HG02588 (cell line): ENCODE data around the gene ZNF609.
"Not testable (repeated sequence)": the region's sequence is repeated elsewhere in the genome, so short reads cannot be mapped to it uniquely, and the experiment has no call there.

Experiments used
- ATAC-seq: cut with Tn5 transposase; IDR thresholded peaks from one replicate; pipeline ENCODE4 v1.9.1; 2021; ENCODE audit warnings: mild to moderate bottlenecking, moderate library complexity; ENCODE audit not compliant: unreplicated experiment

ZNF609 gene

DNA sequence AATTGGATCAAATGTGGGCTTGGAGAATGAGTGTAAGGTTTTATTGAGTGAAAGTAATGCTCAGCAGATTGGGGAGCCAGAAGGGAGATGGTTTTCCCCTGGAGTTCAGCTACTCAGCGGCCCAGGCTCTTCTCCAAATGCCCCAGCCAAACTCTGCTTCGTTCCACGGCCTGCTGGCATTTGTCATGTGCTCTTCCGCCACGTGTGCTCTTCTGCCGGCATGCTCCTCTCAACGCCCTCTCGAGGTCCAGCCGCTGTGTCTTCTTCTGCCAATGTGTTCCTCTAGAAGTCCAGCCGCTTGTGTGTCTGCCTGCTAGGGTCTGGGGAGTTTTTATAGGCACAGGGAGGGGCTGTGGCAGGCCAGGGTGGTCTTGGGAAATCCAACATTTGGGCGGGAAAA, 158.2 kb downstream of the ZNF609 start:
- no peak for ATAC-seq

DNA sequence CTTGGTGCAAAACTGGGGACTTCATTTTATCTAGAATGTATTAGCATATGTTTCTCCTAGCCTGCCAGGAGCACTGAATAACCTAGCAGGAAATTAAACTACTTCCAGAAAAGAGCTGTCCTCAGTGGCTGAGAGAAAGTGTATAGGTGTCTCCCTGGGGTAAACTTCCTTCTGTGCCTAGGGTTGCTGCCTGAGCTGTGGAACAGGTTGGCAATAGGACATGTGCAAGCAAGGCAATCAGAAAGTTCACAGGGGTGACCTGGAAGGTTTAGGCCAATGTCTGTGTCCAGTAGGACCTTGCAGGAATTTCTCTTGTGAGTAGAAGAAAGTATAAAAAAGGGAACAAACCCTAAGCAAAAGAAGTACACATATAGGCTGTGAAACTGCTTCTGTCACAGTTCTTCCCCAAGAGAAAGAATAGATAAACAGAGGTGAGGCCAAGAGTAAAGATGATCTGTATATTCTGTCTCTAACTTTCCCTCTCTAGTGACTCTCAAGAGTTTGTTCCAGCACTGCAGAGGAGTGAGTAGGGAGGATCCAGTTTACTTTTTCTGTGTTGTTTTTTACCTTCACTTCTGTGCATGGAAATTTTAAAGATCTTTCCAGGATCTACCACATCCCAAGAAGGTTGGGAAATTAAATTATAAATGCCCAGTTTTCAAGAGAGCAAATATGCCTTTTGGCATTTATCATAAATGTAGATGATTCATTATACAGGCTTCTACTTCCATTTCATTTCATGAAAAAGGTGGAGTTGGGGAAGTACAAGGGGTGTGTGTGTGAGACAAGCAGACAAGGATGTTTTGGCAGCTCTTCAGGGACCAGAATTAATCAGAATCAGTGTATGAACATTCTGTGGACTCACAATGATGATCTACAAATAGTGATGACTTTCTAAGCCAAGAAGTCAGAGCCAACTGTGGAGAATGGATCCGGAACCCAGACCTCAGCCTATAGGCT, 159.8 kb downstream of the ZNF609 start:
- no peak for ATAC-seq

DNA sequence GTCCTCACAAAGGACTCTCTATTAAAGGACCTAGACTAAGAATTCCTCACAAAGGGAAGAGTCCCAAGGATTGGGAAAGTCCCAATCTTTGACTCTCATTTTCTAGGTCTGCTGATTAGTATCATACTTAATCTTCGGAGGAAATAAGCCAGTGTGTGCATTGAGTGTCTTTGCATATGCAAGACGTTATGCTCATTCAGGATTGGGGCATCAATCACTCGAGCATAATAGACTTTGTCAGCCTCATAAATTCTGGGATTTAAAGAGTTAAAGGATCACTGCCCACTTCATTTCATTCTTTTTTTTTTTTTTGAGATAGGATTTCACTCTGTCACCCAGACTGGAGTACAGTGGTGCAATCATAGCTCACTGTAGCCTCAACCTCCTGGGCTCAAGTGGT, 160.7 kb downstream of the ZNF609 start:
- ATAC-seq = no peak

DNA sequence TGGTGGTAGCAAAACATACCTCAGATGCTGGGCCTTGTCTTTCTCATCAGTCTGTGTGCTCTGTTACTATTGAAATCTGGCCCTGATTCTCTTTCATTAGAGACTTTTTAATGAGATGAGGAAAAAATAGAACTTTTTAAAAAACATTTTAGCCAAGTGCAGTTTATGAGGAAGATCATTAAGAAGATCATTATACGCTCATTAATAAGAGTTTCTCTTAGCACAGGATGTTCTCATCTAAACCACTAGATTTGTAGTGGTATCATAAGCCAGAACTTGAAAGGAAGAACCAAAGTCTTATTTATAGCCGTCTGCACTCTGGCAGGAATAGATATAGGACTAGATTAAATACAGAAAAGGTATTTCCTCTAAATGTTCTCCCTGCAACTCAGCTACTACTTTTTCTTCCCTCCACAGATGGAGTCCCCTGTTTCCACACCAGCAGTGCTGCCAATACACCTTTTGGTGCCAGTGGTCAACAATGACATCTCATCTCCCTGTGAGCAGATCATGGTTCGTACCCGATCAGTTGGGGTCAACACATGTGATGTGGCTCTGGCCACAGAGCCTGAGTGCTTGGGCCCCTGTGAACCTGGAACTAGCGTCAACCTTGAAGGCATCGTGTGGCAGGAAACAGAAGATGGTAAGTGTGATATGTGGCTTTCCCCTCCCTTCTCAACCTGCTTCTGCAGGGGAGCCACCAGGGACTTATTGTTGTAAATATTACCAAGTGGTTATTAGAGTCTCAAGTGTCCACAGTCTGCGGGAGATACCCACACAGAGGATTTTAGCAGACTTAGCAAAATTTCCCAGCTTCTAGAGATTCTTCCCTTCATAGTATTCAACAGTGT, 162.3 kb downstream of the ZNF609 start:
- peak; percentile 65 for ATAC-seq

DNA sequence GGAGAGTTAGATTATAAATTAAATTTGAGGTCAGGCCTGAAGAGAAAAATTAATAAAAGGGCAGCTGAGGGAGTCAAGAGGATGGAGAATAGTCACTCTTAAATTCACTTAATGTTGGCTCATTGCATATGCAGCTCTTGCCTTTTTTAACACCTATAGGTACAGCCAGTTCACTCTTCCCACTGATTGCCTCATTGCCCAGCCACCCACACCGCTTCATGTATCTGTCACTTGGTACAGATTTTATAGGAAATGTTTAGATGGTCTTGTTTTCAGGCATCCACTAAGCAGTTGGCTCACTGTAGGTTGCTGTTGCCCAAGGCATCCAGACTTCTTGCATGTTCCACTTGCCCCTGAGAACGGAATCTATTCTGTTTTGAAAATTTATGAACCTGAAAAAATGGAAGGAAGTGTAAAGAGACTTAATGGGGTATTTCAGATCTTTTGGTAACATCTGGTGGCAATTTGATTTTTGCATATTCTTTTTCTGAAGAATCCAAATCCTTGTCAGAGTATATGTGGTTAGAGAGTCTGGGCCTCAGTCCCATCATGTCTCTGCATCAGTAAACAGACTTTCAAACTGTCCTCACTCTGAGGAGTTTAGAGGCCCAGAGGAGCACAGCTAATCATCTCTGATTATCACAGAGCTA, 163.1 kb downstream of the ZNF609 start:
- peak; percentile 26 for ATAC-seq

DNA sequence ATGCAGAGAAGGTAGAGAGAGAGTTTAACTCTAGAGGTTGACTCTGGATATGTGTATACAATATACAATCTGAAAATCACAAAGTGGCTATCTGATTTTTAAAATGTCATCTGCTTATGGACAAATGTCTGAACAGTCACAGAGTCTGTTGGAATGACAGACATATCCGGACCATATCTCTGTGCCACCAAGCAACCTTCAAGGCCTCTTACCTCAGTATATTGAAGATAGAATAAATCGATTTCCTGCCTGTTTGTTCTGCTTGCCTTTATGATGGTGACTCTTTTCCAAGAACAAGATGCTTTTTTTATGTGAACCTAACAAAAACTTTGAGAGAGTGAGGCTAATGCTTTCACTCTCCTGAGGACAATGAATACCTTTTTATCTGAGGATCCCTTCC, 163.9 kb downstream of the ZNF609 start:
- ATAC-seq = no peak

DNA sequence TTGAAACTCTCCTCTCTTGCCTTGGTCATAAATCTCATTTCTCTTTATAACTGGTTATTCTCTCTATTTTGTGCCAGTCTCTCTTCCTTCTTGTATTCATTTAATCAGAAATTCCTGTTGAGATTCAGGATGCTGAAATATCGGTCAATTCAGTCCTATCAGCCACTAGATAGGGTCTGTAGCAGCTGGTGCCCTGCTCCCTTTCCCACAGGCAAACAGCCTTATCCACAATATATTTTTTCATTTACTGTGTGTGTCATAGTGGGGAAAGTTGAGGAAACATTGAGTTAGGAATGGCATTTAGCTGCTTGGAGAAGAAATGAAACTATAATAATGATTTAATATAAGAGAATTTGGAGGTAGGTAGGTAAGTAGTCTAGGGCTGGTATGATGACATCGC, 168.7 kb downstream of the ZNF609 start:
- no peak for ATAC-seq

DNA sequence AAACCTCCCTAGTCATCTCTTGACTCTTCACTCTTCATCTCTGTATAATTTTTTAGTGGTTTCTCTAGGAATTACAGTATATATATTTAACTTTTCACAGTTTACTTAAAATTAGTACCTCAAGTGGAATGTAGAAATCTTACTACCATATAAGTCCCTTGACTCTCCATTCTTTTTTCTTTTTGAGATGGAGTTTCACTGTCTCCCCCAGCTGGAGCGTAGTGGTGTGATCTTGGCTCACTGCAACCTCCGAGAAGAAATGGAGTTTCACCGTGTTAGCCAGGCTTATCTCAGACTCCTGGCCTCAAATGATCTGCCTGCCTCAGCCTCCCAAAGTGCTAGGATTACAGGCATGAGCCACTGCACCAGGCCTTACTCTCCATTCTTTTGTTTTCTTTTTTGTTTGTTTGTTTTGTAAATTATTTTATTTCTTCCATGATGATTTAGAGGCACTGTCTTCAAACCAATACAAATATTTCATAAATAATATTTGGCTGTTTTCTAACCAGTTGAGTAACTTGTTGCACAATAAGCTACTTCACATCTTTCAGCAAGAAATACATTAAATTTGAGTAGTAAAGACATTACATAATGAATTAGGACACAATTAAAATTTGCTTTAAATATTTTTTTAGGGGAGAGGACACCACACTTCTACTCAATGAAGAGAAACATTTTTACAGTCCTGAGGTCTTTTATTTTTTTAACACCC, 170.2 kb downstream of the ZNF609 start:
- no peak for ATAC-seq

DNA sequence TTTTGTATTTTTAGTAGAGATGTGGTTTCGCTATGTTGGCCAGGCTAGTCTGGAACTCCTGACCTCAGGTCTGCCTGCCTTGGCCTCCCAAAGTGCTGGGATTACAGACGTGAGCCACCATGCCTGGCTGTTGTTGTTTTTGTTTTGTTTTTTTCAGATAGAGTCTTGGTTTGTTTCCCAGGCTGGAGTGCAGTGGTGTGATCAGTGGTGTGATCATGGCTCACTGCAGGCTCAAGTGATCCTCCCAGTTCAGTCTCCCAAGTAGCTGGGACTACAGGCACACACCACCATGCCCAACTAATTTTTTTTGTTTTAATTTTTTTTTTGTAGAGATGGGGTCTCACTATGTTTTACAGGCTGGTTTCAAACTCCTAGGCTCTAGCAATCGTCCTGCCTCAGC, 172.3 kb downstream of the ZNF609 start:
- ATAC-seq = not testable (repeated sequence)

DNA sequence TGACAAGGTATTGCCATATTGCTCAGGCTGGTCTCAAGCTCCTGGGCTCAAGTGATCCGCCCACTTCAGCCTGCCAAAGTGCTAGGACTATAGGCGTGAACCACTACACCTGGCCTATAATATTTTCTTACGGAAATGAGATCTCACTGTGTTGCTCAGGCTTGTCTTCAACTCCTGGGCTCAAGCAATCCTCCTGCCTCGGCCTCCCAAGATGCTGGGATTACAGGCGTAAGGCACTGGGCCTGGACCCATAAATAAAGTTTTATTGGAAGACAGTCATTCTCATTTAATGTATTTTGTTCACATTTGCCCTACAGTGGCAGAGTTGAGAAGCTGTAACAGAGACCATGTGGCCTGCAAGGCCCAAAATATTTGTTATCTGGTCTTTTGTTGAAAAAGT, 173.0 kb downstream of the ZNF609 start:
- no peak for ATAC-seq

DNA sequence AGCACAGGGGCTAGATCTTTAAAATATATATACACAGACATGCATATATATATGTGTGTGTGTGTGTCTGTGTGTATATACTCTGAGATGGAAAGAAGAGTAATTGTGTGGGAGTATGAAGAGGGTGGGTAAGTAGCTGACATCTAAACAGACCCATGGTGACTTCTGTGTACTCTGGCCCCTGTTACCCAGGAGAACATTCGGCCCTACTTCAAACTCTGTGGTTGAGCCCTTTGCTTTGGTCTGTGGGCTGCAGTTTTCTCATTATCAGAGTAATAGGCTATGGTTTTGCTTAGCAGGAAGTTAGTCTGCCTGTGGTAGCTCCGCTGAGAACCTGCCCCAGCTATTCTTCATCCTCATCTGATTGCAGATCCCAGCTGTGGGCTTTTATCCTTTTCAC, 173.6 kb downstream of the ZNF609 start:
- peak; percentile 67 for ATAC-seq

DNA sequence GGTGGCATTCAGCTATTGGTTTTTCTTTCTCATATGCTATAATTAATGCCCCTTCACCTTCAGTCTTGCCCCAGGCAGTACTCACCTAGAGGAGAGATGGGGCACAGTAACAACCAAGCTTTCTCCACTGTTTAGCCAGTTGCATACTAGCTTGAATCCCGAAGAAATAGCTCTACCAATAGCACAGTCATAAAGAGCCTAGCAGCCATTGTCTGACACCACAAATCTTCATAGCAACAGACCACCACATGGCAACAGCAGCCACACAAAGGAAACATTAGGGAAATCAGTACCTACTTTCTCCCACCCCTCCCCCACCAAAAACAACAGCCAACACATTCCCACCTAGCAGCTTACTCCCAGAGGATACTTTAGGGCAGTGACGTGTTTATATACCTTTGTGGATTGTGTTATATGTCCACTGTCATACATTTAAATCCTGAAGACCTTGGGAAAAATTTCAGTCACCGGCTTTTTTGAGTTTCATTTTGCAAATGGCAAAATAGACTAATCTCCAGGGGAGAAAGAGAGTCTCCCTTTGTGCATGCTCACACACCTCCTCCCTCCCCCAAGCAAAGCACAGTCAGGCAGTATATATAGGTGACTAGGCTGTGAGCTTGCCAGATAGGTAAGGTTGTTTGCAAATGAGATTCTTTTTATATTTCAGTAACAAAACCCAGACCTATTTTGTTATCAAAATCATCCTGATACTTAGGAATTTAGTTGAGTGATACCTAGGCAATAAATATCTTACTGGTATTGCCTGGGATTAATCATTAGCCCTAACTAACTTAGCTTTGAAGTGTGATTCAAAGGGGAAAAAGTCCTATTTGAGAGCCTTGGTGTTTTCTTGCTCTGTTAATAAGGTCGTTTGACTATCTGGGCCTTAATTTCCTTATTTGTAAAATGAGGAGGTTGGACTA, 174.5 kb downstream of the ZNF609 start:
- ATAC-seq = peak; percentile 48

DNA sequence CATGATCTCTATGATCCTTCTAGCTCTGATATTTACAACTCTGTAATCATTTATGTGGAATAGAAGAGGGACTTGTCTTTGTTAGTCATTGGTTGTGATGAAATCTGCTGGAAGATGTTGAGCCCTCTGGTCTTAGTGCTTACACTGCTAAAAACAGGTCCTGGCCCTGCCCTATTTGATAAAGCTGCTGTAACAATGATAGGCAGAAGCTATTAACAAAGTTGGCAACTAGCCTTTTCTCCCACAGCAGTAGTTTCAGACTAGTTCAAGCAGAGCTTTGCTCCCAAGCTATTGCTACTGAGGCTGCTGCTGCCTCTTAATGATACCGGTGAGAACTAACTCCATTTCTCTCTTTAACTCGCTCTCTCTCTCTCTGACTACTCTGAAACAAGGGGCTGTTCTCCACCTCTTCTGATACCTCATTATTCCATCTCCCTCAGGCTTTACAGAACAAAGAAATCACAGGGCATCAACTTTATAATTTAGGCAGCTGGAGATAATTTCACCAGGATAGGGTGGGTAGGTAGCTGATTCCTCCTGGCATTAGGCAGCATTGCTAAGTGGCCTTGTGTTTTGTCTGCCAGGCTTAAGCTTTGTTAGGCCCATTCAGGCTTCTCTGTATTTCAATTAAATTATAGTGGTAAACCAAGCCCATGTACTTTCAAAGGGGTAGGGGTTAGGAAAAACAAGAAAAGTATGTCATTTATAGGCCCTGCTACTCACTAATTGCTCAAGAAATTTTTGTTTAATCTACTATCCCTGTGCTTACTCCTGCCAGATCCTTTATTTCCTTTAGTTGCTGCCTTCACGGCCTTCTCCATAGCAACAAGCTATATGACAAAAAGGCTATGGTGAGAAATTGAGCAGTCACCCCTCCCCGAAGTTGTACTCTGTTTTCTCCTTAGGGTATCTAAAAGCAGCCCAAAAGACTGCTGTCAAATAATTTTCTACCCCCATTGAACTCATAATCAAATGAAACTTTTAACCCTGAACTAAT, 175.4 kb downstream of the ZNF609 start:
- no peak for ATAC-seq

DNA sequence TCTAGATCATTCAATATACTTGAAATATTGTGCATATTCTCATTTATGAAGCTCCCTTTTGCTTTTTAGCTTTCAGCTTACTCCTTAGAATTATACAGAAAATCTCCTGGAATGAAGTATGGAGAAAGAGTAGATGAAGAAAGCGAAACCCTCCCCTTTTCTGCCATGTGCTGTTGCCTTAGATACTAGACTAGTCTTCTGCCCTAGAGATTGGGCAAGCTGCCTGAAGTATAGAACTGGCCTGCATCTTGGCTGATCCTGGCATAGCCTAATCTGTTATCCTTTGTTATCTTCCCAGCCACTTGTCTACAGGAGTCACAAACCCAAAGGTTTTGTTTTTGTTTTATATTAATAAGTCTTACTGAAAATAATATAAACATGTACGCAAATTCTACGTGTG, 176.2 kb downstream of the ZNF609 start:
- ATAC-seq = no peak

DNA sequence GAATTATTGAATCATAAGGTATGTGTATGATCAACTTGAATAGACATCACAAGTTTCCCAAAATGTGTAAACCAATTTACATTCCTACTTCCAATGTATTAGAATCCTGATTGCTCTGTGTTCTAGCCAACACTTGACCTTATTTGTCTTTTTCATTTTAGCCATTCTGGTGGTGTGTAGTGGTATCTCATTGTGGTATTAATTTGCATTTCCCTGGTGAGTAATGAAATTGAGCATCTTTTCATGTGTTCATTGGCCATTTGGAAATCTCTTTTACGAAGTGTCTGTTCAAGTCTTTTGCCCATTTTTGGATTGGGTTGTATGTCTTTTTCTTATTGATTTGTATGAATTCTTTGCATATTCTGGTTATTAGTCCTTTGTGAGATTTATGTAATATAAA, 177.0 kb downstream of the ZNF609 start:
- ATAC-seq = no peak

DNA sequence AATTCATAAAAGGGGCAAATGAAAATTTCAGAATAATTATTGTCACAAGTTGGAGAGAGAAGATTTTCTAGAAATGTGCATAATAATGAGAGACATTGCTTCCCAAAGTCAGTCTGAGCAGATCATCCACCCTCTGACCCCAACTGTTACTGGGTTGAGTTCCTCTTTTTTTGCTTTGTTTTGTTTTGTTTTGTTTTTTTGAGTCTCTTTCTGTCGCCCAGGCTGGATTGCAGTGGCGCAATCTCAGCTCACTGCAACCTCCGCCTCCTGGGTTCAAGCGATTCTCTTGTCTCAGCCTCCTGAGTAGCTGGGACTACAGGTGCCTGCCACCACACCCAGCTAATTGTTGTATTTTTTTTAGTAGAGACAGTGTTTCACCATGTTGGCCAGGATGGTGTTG, 179.4 kb downstream of the ZNF609 start:
- ATAC-seq = not testable (repeated sequence)

DNA sequence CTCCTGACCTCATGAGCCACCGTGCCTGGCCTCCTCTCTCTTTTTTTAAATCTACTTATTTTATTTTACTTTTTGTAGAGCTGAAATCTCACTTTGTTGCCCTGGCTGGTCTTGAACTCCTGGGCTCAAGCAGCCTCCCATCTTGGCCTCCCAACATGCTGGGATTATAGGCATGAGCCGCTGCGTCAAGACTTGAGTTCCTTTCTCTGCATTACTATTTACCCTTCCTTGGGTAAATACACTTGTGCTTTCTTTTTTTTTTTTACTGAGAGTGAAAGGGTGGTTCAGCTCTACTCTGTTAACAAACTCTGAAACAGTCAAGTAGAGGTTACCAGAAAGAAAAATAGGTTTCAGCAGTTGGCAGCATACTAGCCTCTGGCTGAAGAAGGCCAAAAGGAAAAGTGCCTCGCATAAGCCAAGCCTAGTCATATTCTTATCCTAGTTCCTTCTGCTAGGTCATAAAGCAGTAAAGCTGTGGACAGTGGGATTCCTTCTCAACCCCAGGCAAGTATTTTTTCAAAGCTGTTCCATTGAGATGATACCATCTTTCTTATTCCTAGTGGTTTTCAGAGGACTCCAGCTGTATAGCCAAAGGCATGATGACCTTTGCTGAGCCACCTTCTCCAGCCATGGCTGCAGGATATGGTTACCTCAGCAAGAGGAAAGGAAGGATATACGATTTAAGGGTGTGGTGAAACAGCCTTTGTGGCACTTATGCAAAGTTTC, 179.9 kb downstream of the ZNF609 start:
- ATAC-seq = no peak

DNA sequence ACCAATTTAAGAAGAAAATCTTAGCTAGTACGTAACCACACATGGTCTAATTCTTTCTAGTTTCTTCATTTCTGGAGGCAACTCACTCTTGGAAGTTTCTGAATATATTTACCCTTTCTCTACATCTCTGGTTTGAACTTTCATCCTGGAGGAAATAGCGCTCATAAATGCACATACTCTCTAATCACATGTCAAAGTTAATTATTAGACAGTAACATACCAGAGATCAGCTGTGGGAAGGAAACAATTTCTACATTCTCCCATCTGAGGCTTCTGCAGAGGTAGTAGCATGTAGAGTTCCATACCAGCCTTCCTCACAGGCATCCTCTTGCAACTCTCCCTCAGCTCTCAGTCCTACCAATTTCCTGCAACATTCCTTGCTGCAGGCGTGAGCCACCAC, 182.5 kb downstream of the ZNF609 start:
- no peak for ATAC-seq
